HEK293 (cell line): ENCODE measurements around the gene PIP4K2B.

Experiments used
- GLI4 ChIP-seq: fragments of 450-650 bp; formaldehyde crosslinking; IDR thresholded peaks from 2 replicates; pipeline ENCODE4 v1.5.1; 2016; ENCODE audit warnings: missing biosample characterization, missing genetic modification characterization
- KLF7 ChIP-seq: fragments of 450-650 bp; formaldehyde crosslinking; IDR thresholded peaks from 2 replicates; pipeline ENCODE4 v1.5.1; 2016; ENCODE audit warnings: missing biosample characterization, missing genetic modification characterization, borderline replicate concordance
- MZF1 ChIP-seq: fragments of 450-650 bp; formaldehyde crosslinking; IDR thresholded peaks from 2 replicates; pipeline ENCODE4 v1.5.1; 2017; ENCODE audit warnings: missing biosample characterization, missing genetic modification characterization, borderline replicate concordance
- SALL2 ChIP-seq: fragments of 450-650 bp; formaldehyde crosslinking; IDR thresholded peaks from 2 replicates; pipeline ENCODE4 v1.5.0; 2017; ENCODE audit warnings: missing biosample characterization, mild to moderate bottlenecking, missing genetic modification characterization, borderline replicate concordance
- SCRT1 ChIP-seq: fragments of 450-650 bp; formaldehyde crosslinking; IDR thresholded peaks from 2 replicates; pipeline ENCODE4 v1.5.1; 2016; ENCODE audit warnings: missing biosample characterization, missing genetic modification characterization, borderline replicate concordance
- SP7 ChIP-seq: fragments of 450-650 bp; formaldehyde crosslinking; IDR thresholded peaks from 2 replicates; pipeline ENCODE4 v1.5.1; 2016; ENCODE audit warnings: missing biosample characterization, missing genetic modification characterization
- ZBTB1 ChIP-seq: fragments of 450-650 bp; formaldehyde crosslinking; IDR thresholded peaks from 2 replicates; pipeline ENCODE4 v1.5.1; 2016; ENCODE audit warnings: missing biosample characterization, missing genetic modification characterization
- ZBTB20 ChIP-seq: fragments of 450-650 bp; formaldehyde crosslinking; IDR thresholded peaks from 2 replicates; pipeline ENCODE4 v1.5.1; 2016; ENCODE audit warnings: missing biosample characterization, missing genetic modification characterization
- ZEB2 ChIP-seq: fragments of 450-650 bp; formaldehyde crosslinking; IDR thresholded peaks from 2 replicates; pipeline ENCODE4 v1.5.1; 2016; ENCODE audit warnings: missing biosample characterization, missing genetic modification characterization
- ZFHX2 ChIP-seq: fragments of 450-650 bp; formaldehyde crosslinking; conservative IDR thresholded peaks from 2 replicates; pipeline ENCODE4 v1.5.1; 2016; ENCODE audit warnings: missing biosample characterization, missing genetic modification characterization
- ZNF121 ChIP-seq: fragments of 450-650 bp; formaldehyde crosslinking; IDR thresholded peaks from 2 replicates; pipeline ENCODE4 v1.5.1; 2016; ENCODE audit warnings: missing biosample characterization, missing genetic modification characterization
- ZNF138 ChIP-seq: fragments of 450-650 bp; formaldehyde crosslinking; IDR thresholded peaks from 2 replicates; pipeline ENCODE4 v1.5.1; 2016; ENCODE audit warnings: missing biosample characterization, missing genetic modification characterization, borderline replicate concordance
- ZNF341 ChIP-seq: fragments of 450-650 bp; formaldehyde crosslinking; IDR thresholded peaks from 2 replicates; pipeline ENCODE4; 2016; ENCODE audit warnings: low read depth, missing biosample characterization, missing genetic modification characterization
- ZNF391 ChIP-seq: fragments of 450-650 bp; formaldehyde crosslinking; IDR thresholded peaks from 2 replicates; pipeline ENCODE4 v1.5.1; 2016; ENCODE audit warnings: low read depth, missing biosample characterization, missing genetic modification characterization, borderline replicate concordance
- ZNF473 ChIP-seq: fragments of 450-650 bp; formaldehyde crosslinking; IDR thresholded peaks from 2 replicates; pipeline ENCODE4 v1.5.1; 2017; ENCODE audit warnings: missing biosample characterization, missing genetic modification characterization
- ZNF501 ChIP-seq: fragments of 450-650 bp; formaldehyde crosslinking; IDR thresholded peaks from 2 replicates; pipeline ENCODE4 v1.5.1; 2016; ENCODE audit warnings: missing biosample characterization, missing genetic modification characterization
- ZNF561 ChIP-seq: fragments of 450-650 bp; IDR thresholded peaks from 2 replicates; pipeline ENCODE4 v1.5.1; 2018; ENCODE audit warnings: missing biosample characterization, missing genetic modification characterization, borderline replicate concordance
- ZNF596 ChIP-seq: fragments of 450-650 bp; IDR thresholded peaks from 2 replicates; pipeline ENCODE4 v1.5.0; 2018; ENCODE audit warnings: missing biosample characterization, mild to moderate bottlenecking, missing genetic modification characterization, moderate library complexity
- ZNF600 ChIP-seq: fragments of 450-650 bp; formaldehyde crosslinking; IDR thresholded peaks from 2 replicates; pipeline ENCODE4 v1.5.1; 2016; ENCODE audit warnings: missing biosample characterization, missing genetic modification characterization
- ZNF623 ChIP-seq: fragments of 450-650 bp; formaldehyde crosslinking; IDR thresholded peaks from 2 replicates; pipeline ENCODE4 v1.5.1; 2016; ENCODE audit warnings: missing biosample characterization, missing genetic modification characterization
- ZNF624 ChIP-seq: fragments of 450-650 bp; formaldehyde crosslinking; IDR thresholded peaks from 2 replicates; pipeline ENCODE4 v1.5.1; 2017; ENCODE audit warnings: missing biosample characterization, missing genetic modification characterization
- ZNF626 ChIP-seq: fragments of 450-650 bp; sonication (Bioruptor Pico); formaldehyde crosslinking; IDR thresholded peaks from 2 replicates; pipeline ENCODE4 v1.5.1; 2018; ENCODE audit warnings: missing biosample characterization, missing genetic modification characterization, inconsistent platforms
- ZNF776 ChIP-seq: fragments of 450-650 bp; formaldehyde crosslinking; IDR thresholded peaks from 2 replicates; pipeline ENCODE4 v1.5.0; 2017; ENCODE audit warnings: missing biosample characterization, missing genetic modification characterization, borderline replicate concordance
- ZNF837 ChIP-seq: fragments of 450-650 bp; formaldehyde crosslinking; IDR thresholded peaks from 2 replicates; pipeline ENCODE4 v1.5.1; 2016; ENCODE audit warnings: missing biosample characterization, missing genetic modification characterization
- TF ChIP-seq, protein P1 (sequence below): fragments of 450-650 bp; formaldehyde crosslinking; IDR thresholded peaks from 2 replicates; pipeline ENCODE4 v1.5.1; 2017; ENCODE audit warnings: missing biosample characterization, missing genetic modification characterization
- TF ChIP-seq, protein P2 (sequence below): fragments of 450-650 bp; formaldehyde crosslinking; IDR thresholded peaks from 2 replicates; pipeline ENCODE4 v1.5.1; 2016; ENCODE audit warnings: missing biosample characterization, missing genetic modification characterization
- TF ChIP-seq, protein P3 (sequence below): fragments of 450-650 bp; formaldehyde crosslinking; IDR thresholded peaks from 2 replicates; pipeline ENCODE4 v1.5.1; 2016; ENCODE audit warnings: missing biosample characterization, missing genetic modification characterization
- TF ChIP-seq, protein P4 (sequence below): fragments of 450-650 bp; formaldehyde crosslinking; IDR thresholded peaks from 2 replicates; pipeline ENCODE4 v1.5.1; 2016; ENCODE audit warnings: missing biosample characterization, missing genetic modification characterization
- TF ChIP-seq, protein P5 (sequence below): fragments of 450-650 bp; formaldehyde crosslinking; IDR thresholded peaks from 2 replicates; pipeline ENCODE4 v1.5.1; 2016; ENCODE audit warnings: missing biosample characterization, missing genetic modification characterization

PIP4K2B gene

DNA sequence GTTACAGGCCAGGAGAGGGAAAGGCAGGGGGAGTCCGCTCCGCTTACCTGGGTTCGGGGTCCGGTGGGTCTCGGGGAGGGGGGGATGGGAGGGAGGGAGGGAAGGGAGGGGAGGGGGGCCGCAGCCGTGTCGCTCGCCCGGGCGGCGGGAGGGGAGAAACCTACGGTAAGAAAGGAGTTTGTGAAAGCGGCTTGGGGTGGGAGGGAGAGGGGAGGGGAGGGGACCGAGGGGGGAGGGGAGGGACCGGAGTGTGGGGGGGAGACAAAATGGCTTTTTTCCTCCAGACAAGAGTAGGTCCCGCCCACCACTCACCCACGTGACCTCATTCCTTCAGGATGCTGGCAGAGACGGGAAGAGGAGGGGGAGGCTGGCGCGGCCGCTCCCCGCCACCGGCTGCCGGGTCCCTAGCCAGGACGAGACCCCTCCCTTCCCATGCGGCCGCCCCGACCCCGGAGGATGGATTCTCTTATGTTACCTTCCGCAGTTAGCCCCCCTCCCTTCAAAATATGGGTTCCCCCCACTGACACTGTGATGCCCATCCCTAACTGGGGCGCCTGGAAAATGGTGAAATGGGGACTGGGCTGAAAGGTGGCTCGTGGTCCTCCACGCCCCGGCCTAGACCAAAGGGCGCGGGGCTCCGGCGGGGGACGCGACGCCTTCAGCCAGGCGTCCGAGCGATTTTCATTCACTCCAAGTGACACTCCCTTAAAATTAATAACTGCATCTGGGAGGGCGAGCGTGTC is 51.0 kb downstream of the PIP4K2B start, which contains the start of gene PCGF2 (continued):
- TF ChIP-seq, protein P1, sequence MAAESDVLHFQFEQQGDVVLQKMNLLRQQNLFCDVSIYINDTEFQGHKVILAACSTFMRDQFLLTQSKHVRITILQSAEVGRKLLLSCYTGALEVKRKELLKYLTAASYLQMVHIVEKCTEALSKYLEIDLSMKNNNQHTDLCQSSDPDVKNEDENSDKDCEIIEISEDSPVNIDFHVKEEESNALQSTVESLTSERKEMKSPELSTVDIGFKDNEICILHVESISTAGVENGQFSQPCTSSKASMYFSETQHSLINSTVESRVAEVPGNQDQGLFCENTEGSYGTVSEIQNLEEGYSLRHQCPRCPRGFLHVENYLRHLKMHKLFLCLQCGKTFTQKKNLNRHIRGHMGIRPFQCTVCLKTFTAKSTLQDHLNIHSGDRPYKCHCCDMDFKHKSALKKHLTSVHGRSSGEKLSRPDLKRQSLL (tag by site-specific recombination): 0 out of 2 replicates have a peak, but pooled peaks have one; percentile 10
- no peak for TF ChIP-seq ZNF623 (tag by site-specific recombination)
- TF ChIP-seq, protein P2, sequence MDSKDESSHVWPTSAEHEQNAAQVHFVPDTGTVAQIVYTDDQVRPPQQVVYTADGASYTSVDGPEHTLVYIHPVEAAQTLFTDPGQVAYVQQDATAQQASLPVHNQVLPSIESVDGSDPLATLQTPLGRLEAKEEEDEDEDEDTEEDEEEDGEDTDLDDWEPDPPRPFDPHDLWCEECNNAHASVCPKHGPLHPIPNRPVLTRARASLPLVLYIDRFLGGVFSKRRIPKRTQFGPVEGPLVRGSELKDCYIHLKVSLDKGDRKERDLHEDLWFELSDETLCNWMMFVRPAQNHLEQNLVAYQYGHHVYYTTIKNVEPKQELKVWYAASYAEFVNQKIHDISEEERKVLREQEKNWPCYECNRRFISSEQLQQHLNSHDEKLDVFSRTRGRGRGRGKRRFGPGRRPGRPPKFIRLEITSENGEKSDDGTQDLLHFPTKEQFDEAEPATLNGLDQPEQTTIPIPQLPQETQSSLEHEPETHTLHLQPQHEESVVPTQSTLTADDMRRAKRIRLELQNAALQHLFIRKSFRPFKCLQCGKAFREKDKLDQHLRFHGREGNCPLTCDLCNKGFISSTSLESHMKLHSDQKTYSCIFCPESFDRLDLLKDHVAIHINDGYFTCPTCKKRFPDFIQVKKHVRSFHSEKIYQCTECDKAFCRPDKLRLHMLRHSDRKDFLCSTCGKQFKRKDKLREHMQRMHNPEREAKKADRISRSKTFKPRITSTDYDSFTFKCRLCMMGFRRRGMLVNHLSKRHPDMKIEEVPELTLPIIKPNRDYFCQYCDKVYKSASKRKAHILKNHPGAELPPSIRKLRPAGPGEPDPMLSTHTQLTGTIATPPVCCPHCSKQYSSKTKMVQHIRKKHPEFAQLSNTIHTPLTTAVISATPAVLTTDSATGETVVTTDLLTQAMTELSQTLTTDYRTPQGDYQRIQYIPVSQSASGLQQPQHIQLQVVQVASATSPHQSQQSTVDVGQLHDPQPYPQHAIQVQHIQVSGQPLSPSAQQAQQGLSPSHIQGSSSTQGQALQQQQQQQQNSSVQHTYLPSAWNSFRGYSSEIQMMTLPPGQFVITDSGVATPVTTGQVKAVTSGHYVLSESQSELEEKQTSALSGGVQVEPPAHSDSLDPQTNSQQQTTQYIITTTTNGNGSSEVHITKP (tag by site-specific recombination): peak; percentile 56
- TF ChIP-seq ZNF138 (tag by site-specific recombination): no peak
- no peak for TF ChIP-seq ZNF776 (tag by site-specific recombination)
- peak; percentile 33; the same call in 1 of the 2 replicates for TF ChIP-seq ZBTB20 (tag by site-specific recombination)
- TF ChIP-seq KLF7 (tag by site-specific recombination): no peak
- 0 out of 2 replicates have a peak, but pooled peaks have one; percentile 35 for TF ChIP-seq ZNF501 (tag by site-specific recombination)
- TF ChIP-seq ZNF561 (tag by site-specific recombination): no peak
- peak; percentile 53; the same call in 1 of the 2 replicates for TF ChIP-seq MZF1 (tag by site-specific recombination)
- no peak; the same call in 1 of the 2 replicates for TF ChIP-seq ZNF341 (tag by site-specific recombination)
- TF ChIP-seq ZNF837 (tag by site-specific recombination): 0 out of 2 replicates have a peak, but pooled peaks have one; percentile 9
- peak; percentile 51 for TF ChIP-seq SP7
- TF ChIP-seq ZBTB1 (tag by site-specific recombination): no peak
- TF ChIP-seq SCRT1 (tag by site-specific recombination): no peak
- TF ChIP-seq, protein P3, sequence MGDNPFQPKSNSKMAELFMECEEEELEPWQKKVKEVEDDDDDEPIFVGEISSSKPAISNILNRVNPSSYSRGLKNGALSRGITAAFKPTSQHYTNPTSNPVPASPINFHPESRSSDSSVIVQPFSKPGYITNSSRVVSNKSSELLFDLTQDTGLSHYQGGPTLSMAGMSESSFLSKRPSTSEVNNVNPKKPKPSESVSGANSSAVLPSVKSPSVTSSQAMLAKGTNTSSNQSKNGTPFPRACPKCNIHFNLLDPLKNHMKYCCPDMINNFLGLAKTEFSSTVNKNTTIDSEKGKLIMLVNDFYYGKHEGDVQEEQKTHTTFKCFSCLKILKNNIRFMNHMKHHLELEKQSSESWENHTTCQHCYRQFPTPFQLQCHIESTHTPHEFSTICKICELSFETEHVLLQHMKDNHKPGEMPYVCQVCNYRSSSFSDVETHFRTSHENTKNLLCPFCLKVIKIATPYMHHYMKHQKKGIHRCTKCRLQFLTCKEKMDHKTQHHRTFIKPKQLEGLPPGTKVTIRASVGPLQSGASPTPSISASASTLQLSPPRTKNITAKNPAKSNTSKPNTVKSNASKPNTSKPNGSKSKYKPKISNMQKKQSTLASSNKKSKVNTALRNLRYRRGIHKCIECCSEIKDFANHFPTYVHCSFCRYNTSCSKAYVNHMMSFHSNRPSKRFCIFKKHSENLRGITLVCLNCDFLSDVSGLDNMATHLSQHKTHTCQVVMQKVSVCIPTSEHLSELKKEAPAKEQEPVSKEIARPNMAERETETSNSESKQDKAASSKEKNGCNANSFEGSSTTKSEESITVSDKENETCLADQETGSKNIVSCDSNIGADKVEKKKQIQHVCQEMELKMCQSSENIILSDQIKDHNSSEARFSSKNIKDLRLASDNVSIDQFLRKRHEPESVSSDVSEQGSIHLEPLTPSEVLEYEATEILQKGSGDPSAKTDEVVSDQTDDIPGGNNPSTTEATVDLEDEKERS (tag by site-specific recombination): no peak
- no peak for TF ChIP-seq ZNF626 (tag by site-specific recombination)
- TF ChIP-seq ZNF391 (tag by site-specific recombination): no peak
- TF ChIP-seq, protein P4, sequence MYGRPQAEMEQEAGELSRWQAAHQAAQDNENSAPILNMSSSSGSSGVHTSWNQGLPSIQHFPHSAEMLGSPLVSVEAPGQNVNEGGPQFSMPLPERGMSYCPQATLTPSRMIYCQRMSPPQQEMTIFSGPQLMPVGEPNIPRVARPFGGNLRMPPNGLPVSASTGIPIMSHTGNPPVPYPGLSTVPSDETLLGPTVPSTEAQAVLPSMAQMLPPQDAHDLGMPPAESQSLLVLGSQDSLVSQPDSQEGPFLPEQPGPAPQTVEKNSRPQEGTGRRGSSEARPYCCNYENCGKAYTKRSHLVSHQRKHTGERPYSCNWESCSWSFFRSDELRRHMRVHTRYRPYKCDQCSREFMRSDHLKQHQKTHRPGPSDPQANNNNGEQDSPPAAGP (tag by site-specific recombination): 0 out of 2 replicates have a peak, but pooled peaks have one; percentile 12
- TF ChIP-seq GLI4: no peak
- TF ChIP-seq ZNF121 (tag by site-specific recombination): no peak
- peak; percentile 39; the same call in 1 of the 2 replicates for TF ChIP-seq ZEB2 (tag by site-specific recombination)
- TF ChIP-seq ZNF473: no peak
- no peak for TF ChIP-seq ZNF600 (tag by site-specific recombination)
- TF ChIP-seq SALL2 (tag by site-specific recombination): no peak
- TF ChIP-seq ZNF624: no peak
- TF ChIP-seq, protein P5, sequence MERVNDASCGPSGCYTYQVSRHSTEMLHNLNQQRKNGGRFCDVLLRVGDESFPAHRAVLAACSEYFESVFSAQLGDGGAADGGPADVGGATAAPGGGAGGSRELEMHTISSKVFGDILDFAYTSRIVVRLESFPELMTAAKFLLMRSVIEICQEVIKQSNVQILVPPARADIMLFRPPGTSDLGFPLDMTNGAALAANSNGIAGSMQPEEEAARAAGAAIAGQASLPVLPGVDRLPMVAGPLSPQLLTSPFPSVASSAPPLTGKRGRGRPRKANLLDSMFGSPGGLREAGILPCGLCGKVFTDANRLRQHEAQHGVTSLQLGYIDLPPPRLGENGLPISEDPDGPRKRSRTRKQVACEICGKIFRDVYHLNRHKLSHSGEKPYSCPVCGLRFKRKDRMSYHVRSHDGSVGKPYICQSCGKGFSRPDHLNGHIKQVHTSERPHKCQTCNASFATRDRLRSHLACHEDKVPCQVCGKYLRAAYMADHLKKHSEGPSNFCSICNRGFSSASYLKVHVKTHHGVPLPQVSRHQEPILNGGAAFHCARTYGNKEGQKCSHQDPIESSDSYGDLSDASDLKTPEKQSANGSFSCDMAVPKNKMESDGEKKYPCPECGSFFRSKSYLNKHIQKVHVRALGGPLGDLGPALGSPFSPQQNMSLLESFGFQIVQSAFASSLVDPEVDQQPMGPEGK (tag by site-specific recombination): peak; percentile 89
- TF ChIP-seq ZFHX2 (tag by site-specific recombination): 0 out of 2 replicates have a peak, but pooled peaks have one; percentile 31
- TF ChIP-seq ZNF596 (tag by site-specific recombination): 0 out of 2 replicates have a peak, but pooled peaks have one; percentile 2
